CD4-positive, alpha-beta T cell treated with Interleukin-17A for 4 hours (primary cell): ENCODE data around the gene MAFG.

Experiments
- DNase-seq: peaks from one replicate; pipeline ENCODE4 v3.0.0-alpha.2; 2020; ENCODE audit warnings: mixed read lengths

Gene MAFG

DNA sequence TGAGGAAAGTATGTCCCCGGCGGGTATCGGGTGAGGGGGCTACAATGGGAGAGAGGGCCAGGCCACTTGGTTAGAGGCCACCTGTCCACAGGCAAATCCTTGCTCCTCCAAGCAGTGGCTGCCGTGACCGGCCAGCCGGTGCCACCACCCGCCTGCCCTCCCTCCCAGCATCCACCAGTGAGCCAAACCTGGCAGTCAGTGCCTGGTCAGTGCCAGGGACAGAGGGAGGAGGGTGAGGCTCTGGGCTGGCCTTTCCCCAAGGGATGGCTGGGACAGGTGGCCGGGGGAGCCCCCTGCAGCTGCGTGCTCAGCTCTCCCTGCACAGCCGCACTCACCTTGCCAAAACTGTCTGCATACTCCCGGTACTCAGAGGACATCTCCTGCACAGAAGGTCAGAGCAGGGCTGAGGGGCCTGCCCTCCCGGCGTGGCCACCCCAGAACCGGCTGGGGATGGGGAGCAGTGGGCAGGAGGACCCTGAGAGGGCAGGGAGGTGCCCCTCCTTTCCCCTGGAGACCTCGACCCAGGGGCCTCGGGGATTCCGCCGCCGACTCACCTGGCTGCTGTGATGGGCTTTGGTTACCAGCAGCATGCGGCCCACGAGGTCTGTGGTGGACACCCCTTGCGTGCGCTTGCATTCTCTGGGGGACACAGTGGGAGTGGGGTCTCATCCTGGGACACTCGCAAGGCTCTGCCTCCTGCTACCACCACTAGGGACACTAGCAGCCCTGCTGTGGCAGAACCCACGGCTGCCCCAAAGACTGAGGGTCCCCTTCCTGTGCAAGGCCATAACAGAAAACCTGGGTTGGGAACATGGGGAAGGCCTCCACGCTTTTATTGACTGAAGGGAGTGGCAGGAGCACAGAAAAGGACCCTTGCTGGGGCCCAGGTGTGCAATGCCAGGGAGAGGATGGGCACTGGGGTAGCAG is 20.1 kb downstream of the MAFG start:
- no peak for DNase-seq

DNA sequence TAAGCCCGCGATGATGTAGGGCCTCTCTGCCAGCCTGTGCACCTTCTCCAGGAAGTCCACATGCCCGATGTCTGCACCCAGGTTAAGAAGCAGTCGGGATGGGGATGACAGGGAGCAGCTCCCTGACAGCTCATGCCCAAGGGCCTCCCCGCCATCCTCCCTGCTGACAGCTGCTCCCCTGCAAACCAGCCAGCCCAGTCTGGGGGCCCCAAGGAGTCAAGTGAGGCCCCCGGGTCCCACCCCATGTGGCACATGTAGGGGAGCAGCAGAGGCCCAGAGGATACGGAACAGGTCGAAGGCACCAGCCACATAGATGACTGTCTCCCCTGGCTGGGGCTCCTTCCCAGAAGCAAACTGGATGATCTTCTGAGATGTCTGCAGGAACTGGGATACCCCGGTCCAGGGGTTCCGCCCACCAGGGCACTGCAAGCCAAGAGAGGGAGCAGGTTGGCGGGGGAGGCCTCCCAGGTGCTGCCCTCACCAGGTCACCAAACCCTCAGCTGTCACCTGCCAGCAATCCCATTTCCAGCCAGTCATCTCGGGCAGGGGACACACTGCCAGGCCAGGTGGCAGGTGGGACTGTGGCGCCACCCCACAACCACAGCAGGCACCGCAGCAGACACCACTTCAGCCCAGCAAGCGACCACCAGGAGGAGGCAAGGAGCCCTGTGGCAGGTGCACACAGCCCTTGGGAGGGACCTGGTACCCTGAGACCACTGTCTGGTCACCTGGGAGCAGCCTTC is 20.9 kb downstream of the MAFG start:
- no peak for DNase-seq

DNA sequence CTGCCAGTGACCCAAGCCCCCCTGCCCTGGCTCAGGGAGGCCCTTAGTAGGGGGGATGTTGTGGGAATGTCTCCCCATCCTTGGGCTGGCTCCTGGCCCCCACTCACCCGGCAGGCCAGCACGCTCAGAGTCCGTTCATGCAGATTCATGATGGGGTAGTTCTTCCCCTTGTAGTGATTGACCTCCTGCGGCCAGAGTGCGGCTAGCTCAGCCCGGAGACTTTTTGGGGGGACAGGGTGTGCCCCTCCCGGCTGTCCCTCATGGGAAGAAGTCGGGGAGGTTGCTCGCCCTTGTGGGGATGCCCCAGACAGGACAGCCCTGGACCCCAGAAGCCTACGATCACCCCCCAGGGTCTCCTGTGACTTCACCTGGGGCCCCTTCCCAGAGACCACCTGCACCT is 21.5 kb downstream of the MAFG start:
- DNase-seq = no peak

DNA sequence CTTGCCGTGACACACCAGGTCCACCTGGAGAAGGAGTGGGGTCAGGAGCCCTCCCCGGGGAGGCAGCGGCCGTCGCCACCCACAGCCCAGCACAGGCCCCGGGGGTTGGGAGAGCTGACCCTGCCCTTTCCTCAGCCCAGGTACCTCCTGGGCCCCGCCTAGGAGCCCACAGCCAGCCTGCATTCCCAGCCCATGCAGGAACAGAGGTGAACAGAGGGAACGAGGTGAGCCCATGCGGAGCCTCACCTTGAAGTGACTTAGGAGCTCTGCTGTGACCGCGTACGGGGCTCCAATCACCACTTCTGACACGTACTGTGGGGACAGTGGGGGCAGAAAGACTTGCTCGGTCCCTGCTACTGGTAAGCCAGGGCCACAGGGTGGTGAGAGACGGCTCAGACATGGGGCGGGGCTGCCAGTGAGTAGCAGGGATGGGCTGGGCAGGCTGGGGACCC is 22.1 kb downstream of the MAFG start:
- DNase-seq = no peak

GRCh38 chr17:81904600-81905423 is 22.7 kb downstream of the MAFG start:
- no peak for DNase-seq

DNA sequence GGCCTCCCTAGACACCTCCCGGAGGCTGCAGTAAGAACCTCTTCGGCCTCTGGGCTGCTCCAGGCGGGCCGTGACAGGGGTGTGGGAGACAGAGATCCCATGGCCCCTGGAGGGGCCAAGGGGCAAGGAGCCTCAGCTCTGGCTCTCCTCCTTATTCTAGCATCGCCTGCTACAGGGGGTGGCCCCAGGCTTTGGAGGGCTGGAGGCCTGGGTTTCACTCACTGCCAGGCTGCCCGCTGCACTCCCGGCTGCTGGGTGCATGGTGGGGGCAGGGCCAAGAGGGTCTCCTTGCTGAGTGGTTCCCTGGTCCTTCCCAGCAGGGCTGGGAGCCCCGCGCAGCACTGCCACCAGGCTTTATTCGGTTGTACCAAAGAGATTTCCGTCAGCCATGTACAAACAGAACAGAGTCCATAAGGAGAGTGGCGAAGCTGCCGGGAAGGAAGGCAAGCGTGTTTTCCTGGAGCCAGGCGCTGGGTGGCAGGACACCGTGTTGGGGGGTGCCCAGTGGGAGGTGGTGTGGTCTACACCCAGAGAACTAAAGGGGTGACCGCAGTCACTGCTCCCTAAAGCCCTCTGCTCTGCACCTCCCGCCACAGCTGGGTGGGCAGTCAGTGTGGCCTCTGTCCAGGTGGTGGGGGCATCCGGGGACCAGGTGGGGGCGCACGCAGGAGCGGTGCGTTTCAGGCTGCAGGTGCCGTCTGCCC is 23.5 kb downstream of the MAFG start:
- DNase-seq = no peak

- DNase-seq = no peak
Measured at GRCh38 chr17:81903415-81903831, 24.1 kb downstream of the MAFG start.

DNA sequence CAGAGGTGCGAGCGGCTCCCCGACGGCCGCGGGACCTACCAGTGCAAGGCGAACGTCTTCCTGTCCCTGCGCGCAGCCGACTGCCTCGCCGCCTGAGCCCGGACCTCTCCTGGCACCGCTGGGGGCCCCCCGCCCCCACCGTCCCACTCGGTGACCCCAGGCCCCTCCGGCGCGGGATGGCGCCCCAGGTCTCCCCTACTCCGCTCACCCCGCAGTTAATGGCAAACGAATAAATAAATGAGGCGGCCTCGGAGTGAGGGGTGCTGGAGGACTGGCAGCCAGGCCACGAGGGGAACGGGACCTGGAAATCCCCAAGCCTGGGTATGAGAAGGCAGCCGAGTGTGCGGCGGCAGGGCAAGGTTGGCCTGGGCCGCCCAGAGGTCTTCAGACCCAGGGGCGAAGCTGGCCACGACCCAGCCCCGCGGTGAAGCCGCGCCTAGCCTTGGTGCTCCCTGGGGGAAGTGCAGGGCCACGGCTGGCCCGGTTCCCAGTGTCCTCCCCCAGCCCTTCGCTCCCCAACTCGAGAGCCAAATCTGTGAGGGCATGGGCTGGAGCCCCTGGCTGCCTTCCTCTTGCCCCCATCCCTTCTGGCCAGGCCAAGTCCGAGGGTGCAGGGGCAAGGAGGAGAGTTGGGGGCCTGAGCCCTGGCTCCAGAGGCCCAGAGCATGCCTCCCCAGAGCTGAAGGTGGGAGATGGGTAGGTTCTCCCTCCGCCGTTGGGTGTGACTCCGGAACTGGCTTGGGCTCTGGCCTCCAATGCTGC is 24.7 kb downstream of the MAFG start:
- no peak for DNase-seq

DNA sequence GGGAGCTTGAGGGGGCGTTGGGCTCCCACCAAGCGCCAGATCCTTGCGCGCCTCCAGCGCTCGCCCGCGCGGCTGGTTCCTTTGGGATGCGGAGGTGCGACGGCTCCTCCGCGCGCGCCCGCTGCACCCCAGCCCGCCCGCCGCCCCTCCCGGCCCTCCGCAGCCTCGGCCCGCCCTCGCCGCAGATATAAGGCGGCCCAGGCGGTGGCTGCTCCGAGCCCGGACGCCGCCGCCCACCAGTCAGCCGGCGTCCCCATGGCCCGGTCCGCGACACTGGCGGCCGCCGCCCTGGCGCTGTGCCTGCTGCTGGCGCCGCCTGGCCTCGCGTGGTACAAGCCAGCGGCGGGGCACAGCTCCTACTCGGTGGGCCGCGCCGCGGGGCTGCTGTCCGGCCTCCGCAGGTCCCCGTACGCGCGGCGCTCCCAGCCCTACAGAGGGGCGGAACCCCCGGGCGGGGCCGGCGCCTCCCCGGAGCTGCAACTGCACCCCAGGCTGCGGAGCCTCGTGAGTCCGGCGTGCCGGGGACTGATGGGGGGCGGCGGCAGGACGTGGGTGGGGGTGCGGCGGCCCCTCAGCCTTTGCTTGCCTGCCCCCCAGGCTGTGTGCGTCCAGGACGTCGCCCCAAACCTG is 25.4 kb downstream of the MAFG start, which contains the start of gene NPB:
NPB (plus strand) TSS at position 216 of the 630 bp plus-strand sequence; CDS start at position 256, 40 bp downstream.
- no peak for DNase-seq

GRCh38 chr17:81901167-81902022 is 26.1 kb downstream of the MAFG start:
- no peak for DNase-seq

DNA sequence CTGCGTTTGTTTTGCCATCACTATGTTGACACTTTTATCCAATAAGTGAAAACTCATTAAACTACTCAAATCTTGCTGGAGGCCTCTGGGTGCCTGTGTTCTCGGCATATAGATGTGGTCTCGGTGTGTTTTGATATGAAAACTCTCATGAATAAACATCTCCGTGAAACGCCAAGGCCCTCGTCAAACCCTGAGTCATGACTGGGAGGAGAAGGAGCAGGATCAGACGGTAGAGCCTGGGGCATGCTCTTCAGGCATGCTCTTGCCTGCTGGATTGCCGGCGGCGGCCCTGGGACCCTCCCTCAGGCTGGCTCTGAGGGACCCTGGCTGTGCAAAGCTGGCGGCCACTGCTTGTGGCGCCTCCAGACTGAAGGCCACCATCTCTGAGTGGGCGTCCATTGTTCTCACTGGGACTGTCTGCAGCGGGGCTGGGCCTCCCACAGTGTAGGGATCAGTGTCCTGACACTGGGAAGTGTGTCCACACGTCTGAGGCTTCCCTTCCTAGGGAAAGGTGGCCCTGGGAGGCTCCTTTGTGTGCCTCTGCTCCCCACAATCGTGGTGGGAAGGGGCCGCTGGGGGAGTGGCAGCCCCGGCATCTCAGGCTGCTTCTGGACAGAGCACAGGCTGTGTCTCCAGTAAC is 27.2 kb downstream of the MAFG start:
- DNase-seq = no peak

DNA sequence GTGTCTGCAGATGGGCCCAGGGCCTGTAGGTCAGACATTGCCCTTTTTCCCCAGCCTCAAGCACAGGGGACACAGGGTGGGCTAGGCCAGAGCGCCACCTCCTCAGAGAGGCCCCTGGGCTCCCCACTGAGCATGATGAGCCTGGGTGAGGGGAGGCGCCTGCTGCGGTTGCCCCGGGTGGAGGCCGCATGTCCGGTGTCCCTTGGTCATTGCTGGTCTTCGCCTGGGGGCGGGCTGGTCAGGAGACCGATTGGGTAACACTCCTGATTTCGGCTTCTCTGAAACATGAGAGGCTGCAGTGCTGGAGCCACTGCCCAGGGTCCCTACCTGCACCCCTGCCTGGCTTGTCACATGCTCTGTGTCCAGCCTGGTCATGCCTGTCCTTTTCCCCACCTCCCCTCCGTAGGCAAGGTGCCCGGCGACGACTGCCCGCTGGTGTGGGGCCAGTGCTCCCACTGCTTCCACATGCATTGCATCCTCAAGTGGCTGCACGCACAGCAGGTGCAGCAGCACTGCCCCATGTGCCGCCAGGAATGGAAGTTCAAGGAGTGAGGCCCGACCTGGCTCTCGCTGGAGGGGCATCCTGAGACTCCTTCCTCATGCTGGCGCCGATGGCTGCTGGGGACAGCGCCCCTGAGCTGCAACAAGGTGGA is 27.9 kb downstream of the MAFG start:
- no peak for DNase-seq

GRCh38 chr17:81898885-81899284 is 28.6 kb downstream of the MAFG start:
- DNase-seq = no peak

DNA sequence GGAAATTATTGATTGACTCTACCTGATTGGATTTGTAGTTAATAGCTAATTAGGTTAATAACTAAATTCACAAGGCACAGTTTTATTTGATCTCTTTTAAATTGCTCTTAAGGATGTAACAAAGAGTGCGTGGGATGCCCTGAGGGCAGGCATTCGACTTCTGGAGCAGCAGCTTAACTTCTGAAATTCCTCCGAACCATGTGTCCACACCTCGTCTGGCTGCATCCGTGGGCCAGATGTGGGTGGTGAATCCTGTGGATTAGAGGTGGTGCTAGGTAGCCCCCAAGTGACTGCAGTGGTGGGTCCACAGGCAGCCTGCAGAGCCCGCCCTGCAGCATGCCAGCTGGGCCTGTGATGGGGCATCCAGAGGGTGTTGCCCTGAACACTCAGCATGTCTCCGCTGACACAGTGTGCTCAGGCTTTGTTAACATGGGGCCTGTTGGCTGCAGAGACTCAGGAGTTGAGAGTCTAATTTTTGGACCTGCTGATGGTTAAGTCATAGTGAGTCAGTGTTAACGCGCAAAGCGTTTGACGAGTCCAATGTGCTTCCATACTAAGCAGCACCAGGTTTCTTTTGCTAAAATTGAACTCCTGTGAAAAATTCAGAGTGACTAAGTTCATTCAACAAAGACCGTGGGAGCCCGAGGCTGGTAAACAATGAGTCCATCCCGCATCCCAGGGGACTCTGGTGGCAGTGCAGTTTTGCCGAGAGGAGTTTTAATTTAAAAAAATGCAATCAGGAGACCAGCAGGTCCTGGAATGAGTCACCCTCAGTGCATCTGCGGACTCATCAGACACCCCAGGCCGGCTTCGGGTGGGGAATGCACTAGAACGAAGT is 29.3 kb downstream of the MAFG start:
- no peak for DNase-seq

- DNase-seq = no peak
Measured at GRCh38 chr17:81895400-81895799, 32.1 kb downstream of the MAFG start.

DNA sequence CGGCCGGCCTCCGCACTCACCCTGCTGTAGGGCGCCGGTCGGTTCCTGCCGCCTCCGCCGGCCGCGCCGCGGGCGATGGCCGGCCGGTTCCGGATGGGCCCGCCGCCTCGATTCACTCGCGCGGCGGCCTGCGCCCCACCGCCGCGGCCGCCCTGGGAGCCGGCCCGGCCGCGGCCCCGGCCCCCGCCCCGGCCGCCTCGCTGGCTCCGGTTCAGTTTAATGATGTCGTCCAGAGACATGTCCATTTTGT is 36.3 kb downstream of the MAFG start:
- DNase-seq = no peak

DNA sequence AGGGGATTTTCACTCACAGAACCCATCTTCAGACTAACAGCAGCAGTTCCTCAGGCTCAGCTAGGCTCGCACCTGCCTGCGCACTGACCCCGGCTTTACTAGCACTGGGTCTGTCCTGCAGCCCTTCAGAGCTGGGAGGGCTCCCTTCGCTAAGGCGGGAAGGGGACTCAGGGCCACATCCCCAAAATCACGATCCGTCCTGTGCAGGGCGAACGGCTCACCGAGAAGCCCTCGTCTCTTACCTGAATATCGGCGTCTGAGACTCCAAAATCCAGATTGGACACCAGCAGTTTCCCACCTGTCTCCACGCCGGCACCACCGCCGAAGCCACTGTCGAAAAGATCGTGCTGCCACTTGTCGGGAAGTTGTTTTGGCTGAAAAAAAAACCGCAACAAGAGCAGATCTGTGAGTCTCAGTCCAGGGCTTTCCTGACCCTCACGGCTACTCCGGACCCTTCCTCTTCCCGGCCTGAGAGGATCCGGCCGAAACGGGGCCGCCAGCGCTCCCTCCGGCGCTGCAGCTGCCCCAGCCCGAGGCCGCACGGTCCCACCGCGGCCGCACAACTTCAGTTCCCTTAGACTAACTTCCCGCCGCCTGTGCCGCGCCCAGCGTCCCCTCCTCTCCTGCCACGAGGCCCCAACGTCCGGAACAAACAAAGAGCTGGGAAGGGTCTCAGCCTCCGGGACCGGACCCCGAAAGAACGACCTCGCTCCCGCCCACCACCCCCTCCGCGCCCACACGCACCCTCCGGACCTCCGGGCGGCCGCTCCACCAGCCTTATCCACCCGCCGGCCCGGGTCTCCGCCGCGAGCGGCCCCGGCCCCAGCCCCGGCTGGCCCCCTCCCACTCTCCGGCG is 36.9 kb downstream of the MAFG start:
- DNase-seq = peak; percentile 22
